SU-DHL-6 (cell line): ENCODE results near the gene GRB14.

ENCODE experiments used
- H2AFZ ChIP-seq: fragments of 200-600 bp; sonication (generic); 2 replicates; pipeline ENCODE4 v1.6.1; 2014; ENCODE audit warnings: low read depth, mild to moderate bottlenecking, moderate library complexity, mixed read lengths, antibody characterized with exemption, low read length; ENCODE audit not compliant: severe bottlenecking
- H3F3A ChIP-seq: fragments of 200-600 bp; shearing (Covaris generic); 2 replicates; pipeline ENCODE4 v1.6.0; 2016; ENCODE audit warnings: antibody characterized with exemption, mild to moderate bottlenecking; ENCODE audit not compliant: insufficient read depth
- H3K27ac ChIP-seq: fragments of 200-600 bp; sonication (generic); 2 replicates; pipeline ENCODE4 v1.5.1; 2016; ENCODE audit warnings: low read depth, mild to moderate bottlenecking, low read length, moderate library complexity, mixed read lengths
- H3K27me3 ChIP-seq: fragments of 200-600 bp; sonication (generic), shearing (Covaris generic); 2 replicates; pipeline ENCODE4 v1.6.0; 2014; ENCODE audit warnings: mild to moderate bottlenecking, low read length
- H3K36me3 ChIP-seq: fragments of 200-600 bp; sonication (generic); 2 replicates; pipeline ENCODE4 v1.6.1; 2014; ENCODE audit warnings: mild to moderate bottlenecking, low read length, mixed read lengths
- H3K4me2 ChIP-seq: fragments of 300-600, 200-600 bp; shearing (Covaris generic), sonication (generic); 2 replicates; pipeline ENCODE4 v1.6.0; 2014; ENCODE audit warnings: low read length, low read depth, mild to moderate bottlenecking; ENCODE audit not compliant: poor library complexity, severe bottlenecking
- H3K4me3 ChIP-seq: fragments of 200-600 bp; sonication (generic); 2 replicates; pipeline ENCODE4 v1.5.1; 2014; ENCODE audit warnings: antibody characterized with exemption, low read length, mild to moderate bottlenecking, mixed read lengths; ENCODE audit not compliant: insufficient read depth, poor library complexity, severe bottlenecking
- H3K79me2 ChIP-seq: fragments of 200-600 bp; sonication (generic); 2 replicates; pipeline ENCODE4 v1.6.1; 2014; ENCODE audit warnings: mild to moderate bottlenecking, low read length, moderate library complexity; ENCODE audit not compliant: insufficient read depth
- H3K9ac ChIP-seq: fragments of 200-600 bp; sonication (generic); 2 replicates; pipeline ENCODE4 v1.7.0; 2014; ENCODE audit warnings: mild to moderate bottlenecking, low read length
- H3K9me2 ChIP-seq: fragments of 200-600 bp; sonication (generic); replicated peaks from 2 replicates; pipeline ENCODE4 v1.6.1; 2014; ENCODE audit warnings: low read length; ENCODE audit not compliant: insufficient read depth
- H3K9me3 ChIP-seq: fragments of 200-600 bp; sonication (generic); 2 replicates; pipeline ENCODE4 v1.6.1; 2014; ENCODE audit warnings: low read length, mixed read lengths; ENCODE audit not compliant: insufficient read depth
- H4K20me1 ChIP-seq: fragments of 200-600 bp; sonication (generic); 2 replicates; pipeline ENCODE4 v1.6.1; 2014; ENCODE audit warnings: low read depth, mild to moderate bottlenecking, antibody characterized with exemption, low read length, moderate library complexity, mixed read lengths
- CTCF ChIP-seq: fragments of 200-600 bp; sonication (generic); IDR thresholded peaks from one replicate; pipeline ENCODE4 v1.5.1; 2017; ENCODE audit warnings: antibody characterized with exemption, mild to moderate bottlenecking, low read length, moderate library complexity; ENCODE audit not compliant: insufficient read depth, poor library complexity, severe bottlenecking
- EZH2phosphoT487 ChIP-seq: fragments of 200-600 bp; sonication (generic), shearing (Covaris generic); conservative IDR thresholded peaks from 2 replicates; pipeline ENCODE4 v1.6.1; 2018; ENCODE audit warnings: mild to moderate bottlenecking, antibody characterized with exemption, low read length, moderate library complexity, mixed read lengths

GRB14 gene

GRCh38 chr2:164512871-164513270, 108.4 kb downstream of the GRB14 start:
- Histone ChIP-seq H3K9me3 (no peaks in the 10 kb centered on the region), H3K79me2 (no peaks in the 10 kb centered on the region), H3K27me3 (no peaks in the 10 kb centered on the region), H3K4me2 (no peak overlapping the region), H3K9ac (no peak overlapping the region), H3K4me3 (no peak overlapping the region), H3F3A (no peaks in the 10 kb centered on the region), H3K27ac (no peak overlapping the region), H2AFZ (no peak overlapping the region), H3K36me3 (no peaks in the 10 kb centered on the region), H3K9me2 (no peaks in the 10 kb centered on the region), H4K20me1 (no peaks in the 10 kb centered on the region)
- no peak for TF ChIP-seq EZH2phosphoT487
- no peak for TF ChIP-seq CTCF

GRCh38 chr2:164511738-164512137, 109.5 kb downstream of the GRB14 start:
- Histone ChIP-seq H3K9ac (no peak overlapping the region), H3K4me3 (no peak overlapping the region), H3K9me2 (no peaks in the 10 kb centered on the region), H3K4me2 (no peak overlapping the region), H4K20me1 (no peaks in the 10 kb centered on the region), H3K27ac (no peak overlapping the region), H2AFZ (no peak overlapping the region), H3F3A (no peaks in the 10 kb centered on the region), H3K27me3 (no peaks in the 10 kb centered on the region), H3K36me3 (no peaks in the 10 kb centered on the region), H3K9me3 (no peaks in the 10 kb centered on the region), H3K79me2 (no peaks in the 10 kb centered on the region)
- no peak for TF ChIP-seq EZH2phosphoT487
- TF ChIP-seq CTCF, result no peak

- no peaks in the 10 kb centered on the region for H3F3A ChIP-seq
- H3K79me2 ChIP-seq, result no peaks in the 10 kb centered on the region
- no peaks in the 10 kb centered on the region for H3K36me3 ChIP-seq
- no peaks in the 10 kb centered on the region for H3K27me3 ChIP-seq
- no peak overlapping the region for H3K4me3 ChIP-seq
- H3K9ac ChIP-seq, result no peak overlapping the region
- H3K4me2 ChIP-seq, result no peak overlapping the region
- no peak overlapping the region for H2AFZ ChIP-seq
- no peaks in the 10 kb centered on the region for H3K9me2 ChIP-seq
- no peaks in the 10 kb centered on the region for H3K9me3 ChIP-seq
- H3K27ac ChIP-seq, result no peak overlapping the region
- H4K20me1 ChIP-seq, result no peaks in the 10 kb centered on the region
- TF ChIP-seq EZH2phosphoT487 (no peak), CTCF (no peak)
Observed at GRCh38 chr2:164510895-164511294, 110.4 kb downstream of the GRB14 start.
